Thymus (tissue), 11 donors: ENCODE measurements around the gene DMD. TPM values are rescaled to one million over a fixed set of nuclear protein-coding genes. Genes with fewer than 3 reads are reported as not detected.

Source experiments
- DNase-seq, 9 donors: peaks; one replicate each; pipeline ENCODE4 v3.0.0-alpha.2; 2013; ENCODE audit warnings: low spot score in 9 of 9, low read depth in 6 of 9, missing footprints in 1 of 9
- H3K27ac ChIP-seq, 2 donors: one replicate each; pipeline ENCODE4 v1.5.1; 2013; ENCODE audit warnings: control low read depth in 1 of 2, low read depth in 1 of 2, low read length in 1 of 2, mild to moderate bottlenecking in 1 of 2, moderate library complexity in 1 of 2
- H3K27me3 ChIP-seq, 2 donors: one replicate each; pipeline ENCODE4 v1.5.1; 2013; ENCODE audit warnings: low read length in 1 of 2; ENCODE audit not compliant: control insufficient read depth in 2 of 2, insufficient read depth in 1 of 2
- H3K36me3 ChIP-seq, 2 donors: one replicate each; pipeline ENCODE4 v1.5.1; 2013; ENCODE audit warnings: low read length in 1 of 2, mild to moderate bottlenecking in 1 of 2, moderate library complexity in 1 of 2; ENCODE audit not compliant: control insufficient read depth in 2 of 2, insufficient read depth in 2 of 2
- H3K4me1 ChIP-seq, 2 donors: one replicate each; pipeline ENCODE4 v1.5.1; 2013; ENCODE audit warnings: low read length in 2 of 2; ENCODE audit not compliant: control insufficient read depth in 2 of 2, insufficient read depth in 2 of 2
- H3K4me3 ChIP-seq, 2 donors: one replicate each; pipeline ENCODE4 v1.5.1; 2013; ENCODE audit warnings: low read length in 2 of 2, control low read depth in 1 of 2, mild to moderate bottlenecking in 1 of 2
- H3K9me3 ChIP-seq, 2 donors: one replicate each; pipeline ENCODE4 v1.5.1; 2013; ENCODE audit warnings: low read length in 1 of 2, mild to moderate bottlenecking in 1 of 2; ENCODE audit not compliant: control insufficient read depth in 2 of 2, insufficient read depth in 1 of 2
- WGBS: extraction: QIAGEN DNeasy Blood & Tissue Kit; methylation state at CpG from one replicate; pipeline ENCODE4 v1.1.7; 2013; 5-methylcytosine and 5-hydroxymethylcytosine counted together
- polyA plus RNA-seq: library from polyadenylated mRNA; stranded (reverse); fragments of 200-250 nt; gene quantifications from one replicate; pipeline ENCODE4 v1.2.3, GENCODE V29; 2013
- total RNA-seq: library from RNA; stranded (reverse); fragments of 120-200 nt; gene quantifications from one replicate; pipeline ENCODE4 v1.2.4, GENCODE V29; 2013
- donor health status: healthy.

DMD gene
- total and polyA plus RNA-seq, 2 donors, result 4.7 to 5.7 TPM

- H3K4me3 ChIP-seq, result no peak overlapping the region
- H3K27ac ChIP-seq, result no peak overlapping the region
- no peak for DNase-seq
- H3K9me3 ChIP-seq, result no peaks in the 10 kb centered on the region
- H3K36me3 ChIP-seq, result no peaks in the 10 kb centered on the region
- no peaks in the 10 kb centered on the region for H3K4me1 ChIP-seq
- WGBS, result 96% methylated on average over 10 of the region's 11 CpGs
- H3K27me3 ChIP-seq, result no peaks in the 10 kb centered on the region
Measured at GRCh38 chrX:31190221-31190975, 2021.0 kb downstream of the DMD start.

- no peak for DNase-seq
- no peak overlapping the region for H3K4me3 ChIP-seq
- no peaks in the 10 kb centered on the region for H3K9me3 ChIP-seq
- H3K4me1 ChIP-seq, result no peaks in the 10 kb centered on the region
- 98% methylated on average over 3 of the region's 3 CpGs for WGBS
- H3K36me3 ChIP-seq, result no peaks in the 10 kb centered on the region
- H3K27ac ChIP-seq, result no peak overlapping the region
- no peaks in the 10 kb centered on the region for H3K27me3 ChIP-seq
Measured at GRCh38 chrX:31186693-31187338, 2024.5 kb downstream of the DMD start.

- DNase-seq, result no peak
- H3K4me3 ChIP-seq, result no peak overlapping the region
- H3K36me3 ChIP-seq, result no peaks in the 10 kb centered on the region
- no peak overlapping the region for H3K27ac ChIP-seq
- no peaks in the 10 kb centered on the region for H3K27me3 ChIP-seq
- H3K4me1 ChIP-seq, result no peaks in the 10 kb centered on the region
- H3K9me3 ChIP-seq, result no peaks in the 10 kb centered on the region
- whole genome bisulfite sequencing, result 100% methylated on average over 1 of the region's 1 CpG
Measured at GRCh38 chrX:31185884-31186283, 2025.5 kb downstream of the DMD start.

- Histone ChIP-seq H3K4me1 (no peaks in the 10 kb centered on the region), H3K27me3 (no peaks in the 10 kb centered on the region), H3K4me3 (no peak overlapping the region), H3K36me3 (no peaks in the 10 kb centered on the region), H3K27ac (no peak overlapping the region), H3K9me3 (no peaks in the 10 kb centered on the region)
- DNase-seq, result peak in 2 of 9 donors; percentile 0 to 1
- WGBS, result 80% methylated on average over 4 of the region's 4 CpGs
Measured at GRCh38 chrX:31181377-31182000, 2029.9 kb downstream of the DMD start.

- no peak overlapping the region for H3K27ac ChIP-seq
- no peak for DNase-seq
- WGBS, result 97% methylated on average over 4 of the region's 4 CpGs
- no peaks in the 10 kb centered on the region for H3K36me3 ChIP-seq
- H3K4me1 ChIP-seq, result no peaks in the 10 kb centered on the region
- no peaks in the 10 kb centered on the region for H3K27me3 ChIP-seq
- H3K4me3 ChIP-seq, result no peak overlapping the region
- no peaks in the 10 kb centered on the region for H3K9me3 ChIP-seq
Measured at GRCh38 chrX:31179203-31179602, 2032.1 kb downstream of the DMD start.

GRCh38 chrX:31178769-31179125 is 2032.6 kb downstream of the DMD start:
- no peaks in the 10 kb centered on the region for H3K36me3 ChIP-seq
- DNase-seq, result no peak
- no peaks in the 10 kb centered on the region for H3K9me3 ChIP-seq
- no peaks in the 10 kb centered on the region for H3K4me1 ChIP-seq
- H3K27ac ChIP-seq, result no peak overlapping the region
- WGBS, result 93% methylated on average over 2 of the region's 2 CpGs
- H3K4me3 ChIP-seq, result no peak overlapping the region
- no peaks in the 10 kb centered on the region for H3K27me3 ChIP-seq

- WGBS, result 88% methylated on average over 6 of the region's 6 CpGs
- no peaks in the 10 kb centered on the region for H3K9me3 ChIP-seq
- H3K36me3 ChIP-seq, result no peaks in the 10 kb centered on the region
- no peaks in the 10 kb centered on the region for H3K27me3 ChIP-seq
- no peak overlapping the region for H3K4me3 ChIP-seq
- no peaks in the 10 kb centered on the region for H3K4me1 ChIP-seq
- DNase-seq, result peak in 1 of 9 donors; percentile 0
- H3K27ac ChIP-seq, result no peak overlapping the region
Measured at GRCh38 chrX:31178064-31178768, 2033.1 kb downstream of the DMD start.

- no peak overlapping the region for H3K27ac ChIP-seq
- WGBS, result 86% methylated on average over 2 of the region's 2 CpGs
Measured at GRCh38 chrX:31170792-31171191, 2040.6 kb downstream of the DMD start.

GRCh38 chrX:31168551-31168950 is 2042.8 kb downstream of the DMD start:
- Histone ChIP-seq H3K4me1 (no peaks in the 10 kb centered on the region), H3K4me3 (no peak overlapping the region), H3K27ac (no peak overlapping the region), H3K9me3 (no peaks in the 10 kb centered on the region), H3K27me3 (no peaks in the 10 kb centered on the region), H3K36me3 (no peaks in the 10 kb centered on the region)
- 95% methylated on average over 2 of the region's 2 CpGs for WGBS
- no peak for DNase-seq

More at GRCh38 chrX:31170792-31171191, 2040.6 kb downstream of the DMD start:
- Histone ChIP-seq H3K4me3 (no peak overlapping the region), H3K4me1 (no peaks in the 10 kb centered on the region), H3K36me3 (no peaks in the 10 kb centered on the region), H3K9me3 (no peaks in the 10 kb centered on the region), H3K27me3 (no peaks in the 10 kb centered on the region)
- no peak for DNase-seq
